ENCODE results near the gene PCAT6.

PCAT6 gene

DNA sequence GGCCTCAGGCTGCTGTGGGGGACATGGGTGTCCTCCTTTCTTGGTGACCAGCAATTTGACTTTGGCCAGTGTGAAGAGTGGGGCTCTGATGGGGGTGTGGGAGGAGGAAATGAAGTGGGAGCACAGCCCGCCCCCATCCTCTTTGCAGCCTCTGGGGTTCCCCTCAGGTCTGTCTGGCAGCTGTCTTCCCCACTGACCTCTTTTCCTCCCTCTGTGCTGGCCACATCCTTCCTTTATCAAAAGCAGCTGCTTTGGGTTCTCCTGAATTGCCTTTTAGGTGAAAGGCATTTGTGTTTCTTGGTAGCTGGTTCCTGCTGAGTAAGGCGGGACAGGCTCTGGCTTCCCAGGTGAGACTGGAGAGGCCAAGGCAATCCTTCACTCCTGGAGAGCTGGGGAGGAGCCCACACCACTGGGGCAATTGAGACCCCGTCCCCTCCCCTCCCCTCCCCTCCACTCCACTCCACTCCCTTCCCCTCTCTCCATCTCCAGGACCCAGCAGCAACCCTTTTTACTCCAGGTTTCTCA, 24.9 kb downstream of the PCAT6 start:
- TF ChIP-seq, protein P1, sequence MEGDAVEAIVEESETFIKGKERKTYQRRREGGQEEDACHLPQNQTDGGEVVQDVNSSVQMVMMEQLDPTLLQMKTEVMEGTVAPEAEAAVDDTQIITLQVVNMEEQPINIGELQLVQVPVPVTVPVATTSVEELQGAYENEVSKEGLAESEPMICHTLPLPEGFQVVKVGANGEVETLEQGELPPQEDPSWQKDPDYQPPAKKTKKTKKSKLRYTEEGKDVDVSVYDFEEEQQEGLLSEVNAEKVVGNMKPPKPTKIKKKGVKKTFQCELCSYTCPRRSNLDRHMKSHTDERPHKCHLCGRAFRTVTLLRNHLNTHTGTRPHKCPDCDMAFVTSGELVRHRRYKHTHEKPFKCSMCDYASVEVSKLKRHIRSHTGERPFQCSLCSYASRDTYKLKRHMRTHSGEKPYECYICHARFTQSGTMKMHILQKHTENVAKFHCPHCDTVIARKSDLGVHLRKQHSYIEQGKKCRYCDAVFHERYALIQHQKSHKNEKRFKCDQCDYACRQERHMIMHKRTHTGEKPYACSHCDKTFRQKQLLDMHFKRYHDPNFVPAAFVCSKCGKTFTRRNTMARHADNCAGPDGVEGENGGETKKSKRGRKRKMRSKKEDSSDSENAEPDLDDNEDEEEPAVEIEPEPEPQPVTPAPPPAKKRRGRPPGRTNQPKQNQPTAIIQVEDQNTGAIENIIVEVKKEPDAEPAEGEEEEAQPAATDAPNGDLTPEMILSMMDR (IDR thresholded peaks at IDR 0.05; ENCODE audit: insufficient read depth, low read depth, low read length, missing control alignments): no peak
- DNase-seq (ENCODE audit: low read depth): no peak
- no peak overlapping the region for H3K4me3 ChIP-seq (ENCODE audit: low read length)

DNA sequence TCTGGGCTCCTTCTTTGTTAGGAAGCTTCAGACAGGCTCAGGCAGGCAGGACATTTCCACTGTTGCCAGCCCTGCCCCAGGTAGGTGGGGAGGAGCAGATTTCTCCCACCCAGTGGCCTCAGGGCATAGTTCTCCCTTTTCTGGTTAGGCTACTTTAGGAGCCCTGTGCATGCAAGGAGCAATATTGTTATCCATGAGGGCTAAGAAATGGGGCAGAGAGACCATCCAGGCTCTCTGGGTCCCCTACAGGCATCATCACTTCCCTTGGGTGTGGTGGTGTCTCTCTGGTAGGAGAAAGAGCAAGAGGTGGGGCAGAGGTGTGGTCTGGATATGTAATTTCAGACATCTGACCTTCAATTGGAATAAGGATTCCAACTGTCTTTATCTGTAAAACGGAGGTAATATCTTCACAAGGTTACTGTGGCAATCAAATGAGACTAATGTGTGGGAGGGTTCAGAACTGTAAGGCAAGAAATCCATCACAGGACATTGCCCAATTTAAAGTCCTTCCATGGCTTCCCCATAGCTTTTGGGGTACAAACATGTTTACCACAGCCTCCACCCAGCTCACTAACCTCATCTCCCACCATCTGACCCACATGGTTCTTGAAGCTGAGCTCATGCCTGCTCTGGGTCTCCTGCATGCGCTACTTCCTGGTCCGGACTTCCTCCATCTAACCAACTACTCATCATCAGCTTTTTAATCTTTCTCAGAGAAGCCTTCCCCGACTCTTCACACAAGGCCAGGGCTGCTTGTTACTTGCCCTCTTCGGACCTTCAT, 26.1 kb downstream of the PCAT6 start:
- TF ChIP-seq, protein P1 (IDR thresholded peaks at IDR 0.05; ENCODE audit: insufficient read depth, low read depth, low read length, missing control alignments): no peak
- H3K4me3 ChIP-seq (ENCODE audit: low read length): no peak overlapping the region
- peak; percentile 93 for DNase-seq (ENCODE audit: low read depth)

DNA sequence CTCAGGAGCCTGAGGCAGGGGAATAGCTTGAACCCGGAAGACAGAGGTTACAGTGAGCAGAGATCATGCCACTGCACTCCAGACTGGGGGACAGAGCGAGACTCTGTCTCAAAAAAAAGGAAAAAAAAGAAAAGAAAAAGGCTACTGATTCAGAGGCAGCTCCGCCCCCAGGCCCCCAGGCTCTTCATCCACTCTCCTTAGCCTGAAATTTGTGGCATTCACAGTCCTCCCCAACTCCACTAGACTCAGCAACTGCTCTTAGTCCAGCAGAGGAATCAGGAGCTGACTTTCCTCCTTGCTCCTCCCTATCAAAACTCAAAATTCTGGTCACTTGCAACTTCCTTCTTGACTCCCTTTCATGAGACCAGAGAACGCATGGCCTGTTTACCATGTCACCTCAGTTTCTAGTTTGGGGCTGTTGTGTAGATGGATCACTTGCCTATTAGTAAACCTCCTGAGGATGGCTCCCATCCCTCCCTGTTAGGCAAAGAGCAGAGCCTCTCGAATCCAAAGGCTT, 27.1 kb downstream of the PCAT6 start:
- H3K4me3 ChIP-seq (ENCODE audit: low read length): no peak overlapping the region
- TF ChIP-seq, protein P1 (IDR thresholded peaks at IDR 0.05; ENCODE audit: insufficient read depth, low read depth, low read length, missing control alignments): no peak
- DNase-seq (ENCODE audit: low read depth): no peak

DNA sequence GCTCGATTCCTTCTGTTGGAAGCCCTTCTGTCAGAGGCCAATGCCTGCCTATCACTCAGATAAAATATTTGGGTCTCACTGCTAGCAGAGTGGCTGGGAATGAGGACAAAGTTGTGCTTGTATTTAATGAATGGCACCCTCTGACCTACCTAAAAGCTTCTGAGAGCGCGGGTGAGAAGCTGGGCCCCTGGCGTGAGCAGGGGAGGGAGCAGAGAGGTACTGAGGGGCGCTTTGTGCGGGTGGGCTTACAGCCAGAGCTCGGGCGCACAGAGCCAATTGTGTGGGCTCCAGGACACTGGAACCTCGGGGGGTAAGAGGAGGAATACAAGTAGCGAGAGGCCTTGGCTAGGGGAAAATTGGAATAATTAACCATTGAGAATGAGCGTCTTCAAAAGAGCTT, 32.3 kb downstream of the PCAT6 start:
- TF ChIP-seq, protein P1 (IDR thresholded peaks at IDR 0.05; ENCODE audit: insufficient read depth, low read depth, low read length, missing control alignments): no peak
- H3K4me3 ChIP-seq (ENCODE audit: low read length): no peak overlapping the region
- no peak for DNase-seq (ENCODE audit: low read depth)

DNA sequence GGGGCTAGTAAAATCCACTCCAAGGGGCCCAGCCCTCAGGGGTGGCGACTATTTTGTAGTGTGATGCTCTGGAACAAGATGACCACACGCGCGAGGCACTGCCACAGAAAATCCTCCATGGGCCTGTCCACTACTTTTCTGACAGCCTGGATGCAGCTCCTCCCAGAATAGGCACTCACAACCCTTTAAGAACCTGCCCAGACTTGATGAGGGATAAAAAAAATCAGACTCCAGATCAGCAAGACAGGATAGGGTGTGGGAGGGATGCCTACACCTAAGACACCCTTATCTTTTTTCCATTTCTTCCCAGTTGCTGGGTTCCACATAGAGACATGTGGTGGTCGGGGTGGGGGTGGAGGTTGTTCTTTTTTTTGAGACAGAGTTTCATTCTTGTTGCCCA, 33.5 kb downstream of the PCAT6 start:
- peak; percentile 80 for DNase-seq (ENCODE audit: low read depth)
- TF ChIP-seq, protein P1 (IDR thresholded peaks at IDR 0.05; ENCODE audit: insufficient read depth, low read depth, low read length, missing control alignments): no peak
- no peak overlapping the region for H3K4me3 ChIP-seq (ENCODE audit: low read length)

DNA sequence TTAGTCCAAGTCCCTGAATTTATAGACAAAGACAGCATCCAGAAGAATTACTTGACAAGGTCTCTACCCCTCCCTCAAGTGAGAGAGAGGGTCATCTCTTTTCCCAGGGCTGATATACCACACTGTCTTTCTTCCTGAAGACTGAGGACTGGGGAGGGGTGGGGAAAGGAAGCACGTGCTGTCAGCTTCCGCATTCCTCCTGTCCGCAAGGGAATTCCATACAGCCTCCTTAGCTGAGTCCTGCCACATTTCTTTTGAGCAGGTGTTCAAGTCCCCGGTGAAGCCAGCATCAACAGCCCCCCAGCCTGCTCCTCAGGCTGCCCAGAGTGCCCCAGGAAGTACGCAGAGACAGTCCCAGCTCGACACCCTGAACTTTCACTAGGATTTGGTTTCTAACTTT, 34.2 kb downstream of the PCAT6 start:
- H3K4me3 ChIP-seq (ENCODE audit: low read length): no peak overlapping the region
- TF ChIP-seq, protein P1 (IDR thresholded peaks at IDR 0.05; ENCODE audit: insufficient read depth, low read depth, low read length, missing control alignments): no peak
- no peak for DNase-seq (ENCODE audit: low read depth)
